ENCODE results near the gene SCUBE1.

- TF ChIP-seq CTCF (conservative IDR thresholded peaks at IDR 0.05; ENCODE audit: low read length): no peak
- TF ChIP-seq EZH2phosphoT487 (IDR thresholded peaks at IDR 0.05; ENCODE audit: borderline replicate concordance, low read depth, low read length): no peak
Observed at GRCh38 chr22:43319661-43320486, 23.3 kb downstream of the SCUBE1 start.
